Measurements from ENCODE around the gene IFT74. TPM values are rescaled to one million over a fixed set of nuclear protein-coding genes. Genes with fewer than 3 reads are reported as not detected.
"Not testable (repeated sequence)": the region's sequence is repeated elsewhere in the genome, so short reads cannot be mapped to it uniquely, and the experiment has no call there.

The IFT74 gene
- total RNA-seq, 1 donor from 2014 or later = 8.6 TPM

GRCh38 chr9:27059907-27060306 lies 103.7 kb downstream of the IFT74 start:
- intact Hi-C loops (cut with micrococcal nuclease) = no loop called here

- intact Hi-C loops (cut with micrococcal nuclease) = no loop called here
Observed at GRCh38 chr9:27065288-27065687, 109.1 kb downstream of the IFT74 start.

- intact Hi-C loops (cut with micrococcal nuclease) = no loop called here
Observed at GRCh38 chr9:27073841-27074728, 117.9 kb downstream of the IFT74 start.

- intact Hi-C loops (cut with micrococcal nuclease) = no loop called here
Observed at GRCh38 chr9:27078685-27079084, 122.5 kb downstream of the IFT74 start.

- intact Hi-C loops (cut with micrococcal nuclease) = no loop called here
Observed at GRCh38 chr9:27085456-27085855, 129.2 kb downstream of the IFT74 start.

GRCh38 chr9:27086818-27087680 lies 130.8 kb downstream of the IFT74 start:
- intact Hi-C loops (cut with micrococcal nuclease) = no loop called here

- intact Hi-C loops (cut with micrococcal nuclease) = no loop called here
Observed at GRCh38 chr9:27088981-27089380, 132.8 kb downstream of the IFT74 start.

GRCh38 chr9:27089706-27090105 lies 133.5 kb downstream of the IFT74 start:
- intact Hi-C loops (cut with micrococcal nuclease) = no loop called here

- intact Hi-C loops (cut with micrococcal nuclease) = no loop called here
Observed at GRCh38 chr9:27090231-27090630, 134.0 kb downstream of the IFT74 start.

GRCh38 chr9:27090711-27091110 lies 134.5 kb downstream of the IFT74 start:
- intact Hi-C loops (cut with micrococcal nuclease) = no loop called here

GRCh38 chr9:27092496-27092895 lies 136.3 kb downstream of the IFT74 start:
- intact Hi-C loops (cut with micrococcal nuclease) = not testable (repeated sequence)

- intact Hi-C loops (cut with micrococcal nuclease) = not testable (repeated sequence)
Observed at GRCh38 chr9:27093384-27094067, 137.3 kb downstream of the IFT74 start.

GRCh38 chr9:27094640-27095298 lies 138.6 kb downstream of the IFT74 start:
- intact Hi-C loops (cut with micrococcal nuclease) = no loop called here

GRCh38 chr9:27107241-27107640 lies 151.0 kb downstream of the IFT74 start:
- intact Hi-C loops (cut with micrococcal nuclease) = no loop called here

- intact Hi-C loops (cut with micrococcal nuclease) = no loop called here
Observed at GRCh38 chr9:27108981-27109541, 152.8 kb downstream of the IFT74 start, which contains the start of gene TEK. Gene TEK (plus strand): TSS chr9:27109225. CDS start chr9:27109591, 366 bp downstream.

GRCh38 chr9:27109621-27110020 lies 153.4 kb downstream of the IFT74 start:
- intact Hi-C loops (cut with micrococcal nuclease) = no loop called here

- intact Hi-C loops (cut with micrococcal nuclease) = no loop called here
Observed at GRCh38 chr9:27110181-27110580, 154.0 kb downstream of the IFT74 start.

- intact Hi-C loops (cut with micrococcal nuclease) = no loop called here
Observed at GRCh38 chr9:27112235-27112634, 156.0 kb downstream of the IFT74 start.
